ENCODE data around the gene PARL. TPM values are rescaled to one million over a fixed set of nuclear protein-coding genes. Genes with fewer than 3 reads are reported as not detected.

Gene PARL
- total RNA-seq, 1 experiment from 2014 or later = 69.2 TPM

DNA sequence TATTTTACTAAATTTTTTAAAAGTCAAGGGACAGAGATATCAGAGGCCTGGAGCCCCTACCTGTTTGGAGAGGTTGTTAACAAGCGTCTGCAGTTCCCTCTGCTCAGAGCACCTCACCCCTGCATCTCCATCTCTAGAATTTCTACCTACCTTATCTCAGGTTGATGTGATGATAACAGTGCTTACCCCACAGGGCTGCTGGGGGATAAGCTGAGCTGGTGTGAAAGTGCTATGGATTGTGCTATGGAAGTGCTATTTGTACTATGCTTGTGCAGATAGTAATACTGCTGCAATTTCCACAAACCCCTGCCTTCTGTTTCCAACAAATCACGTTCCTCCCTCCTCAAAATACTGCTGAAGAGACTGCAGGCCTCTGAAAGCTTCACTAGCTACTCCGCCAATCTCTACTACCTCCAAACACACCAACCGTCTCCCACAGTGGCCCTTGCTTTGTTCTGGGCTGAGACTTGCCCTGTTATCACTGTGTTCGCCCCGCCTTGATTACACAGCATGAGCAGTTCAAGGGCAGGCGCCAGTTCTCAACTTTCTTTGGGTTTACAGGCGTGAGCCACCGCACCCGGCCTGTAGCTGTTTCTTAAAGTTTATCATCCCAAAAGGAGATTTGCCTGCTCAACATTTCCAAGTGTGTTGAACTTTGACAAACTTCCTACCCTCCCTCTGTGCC is 28.4 kb upstream of the PARL start:
- H3K9ac ChIP-seq (ENCODE audit: low read length) = no peak overlapping the region
- intact Hi-C loops (cut with micrococcal nuclease) = no loop called here
- H3K27ac ChIP-seq (ENCODE audit: low read length) = peak overlapping the region; percentile 29
- ATAC-seq (peak; percentile 53), DNase-seq (peak; percentile 37)
- TF ChIP-seq EZH2 (IDR thresholded peaks at IDR 0.05; ENCODE audit: low read length, unreplicated experiment) (no peak), EZH2phosphoT487 (IDR thresholded peaks at IDR 0.05; ENCODE audit: borderline replicate concordance, low read length) (no peak)
- TF ChIP-seq, protein P1, sequence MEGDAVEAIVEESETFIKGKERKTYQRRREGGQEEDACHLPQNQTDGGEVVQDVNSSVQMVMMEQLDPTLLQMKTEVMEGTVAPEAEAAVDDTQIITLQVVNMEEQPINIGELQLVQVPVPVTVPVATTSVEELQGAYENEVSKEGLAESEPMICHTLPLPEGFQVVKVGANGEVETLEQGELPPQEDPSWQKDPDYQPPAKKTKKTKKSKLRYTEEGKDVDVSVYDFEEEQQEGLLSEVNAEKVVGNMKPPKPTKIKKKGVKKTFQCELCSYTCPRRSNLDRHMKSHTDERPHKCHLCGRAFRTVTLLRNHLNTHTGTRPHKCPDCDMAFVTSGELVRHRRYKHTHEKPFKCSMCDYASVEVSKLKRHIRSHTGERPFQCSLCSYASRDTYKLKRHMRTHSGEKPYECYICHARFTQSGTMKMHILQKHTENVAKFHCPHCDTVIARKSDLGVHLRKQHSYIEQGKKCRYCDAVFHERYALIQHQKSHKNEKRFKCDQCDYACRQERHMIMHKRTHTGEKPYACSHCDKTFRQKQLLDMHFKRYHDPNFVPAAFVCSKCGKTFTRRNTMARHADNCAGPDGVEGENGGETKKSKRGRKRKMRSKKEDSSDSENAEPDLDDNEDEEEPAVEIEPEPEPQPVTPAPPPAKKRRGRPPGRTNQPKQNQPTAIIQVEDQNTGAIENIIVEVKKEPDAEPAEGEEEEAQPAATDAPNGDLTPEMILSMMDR (conservative IDR thresholded peaks at IDR 0.05; ENCODE audit: low read depth, low read length) = no peak
- ChIA-PET CTCF (no interaction called here), POLR2A (ENCODE audit: unreplicated experiment) (no interaction called here)
- no peaks in the 10 kb centered on the region for H3K79me2 ChIP-seq (ENCODE audit: low read length)
- peaks cover 23% of the 10 kb centered on the region for H3K4me1 ChIP-seq (ENCODE audit: insufficient read depth, low read length)
- H3K4me2 ChIP-seq (ENCODE audit: low read length) = no peak overlapping the region
- H3K9me3 ChIP-seq (ENCODE audit: low read length) = no peaks in the 10 kb centered on the region
- H3K9me2 ChIP-seq (replicated peaks; ENCODE audit: low read length) = no peaks in the 10 kb centered on the region
- H3K4me3 ChIP-seq (ENCODE audit: low read length) = no peak overlapping the region
- H3K27me3 ChIP-seq (ENCODE audit: low read length) = no peaks in the 10 kb centered on the region
- H4K20me1 ChIP-seq (ENCODE audit: low read length) = no peaks in the 10 kb centered on the region
- no TSS peak for BruUV-seq (replicated peaks)
- H2AFZ ChIP-seq (ENCODE audit: low read length) = no peak overlapping the region
- no peaks in the 10 kb centered on the region for H3F3A ChIP-seq (ENCODE audit: low read length, unreplicated experiment)
- no peaks in the 10 kb centered on the region for H3K36me3 ChIP-seq (ENCODE audit: low read depth, low read length)

- no peak overlapping the region for H3K4me2 ChIP-seq (ENCODE audit: low read length)
Observed at GRCh38 chr3:183911763-183912506, 27.3 kb upstream of the PARL start.

More at GRCh38 chr3:183911763-183912506, 27.3 kb upstream of the PARL start:
- peaks cover 23% of the 10 kb centered on the region for H3K4me1 ChIP-seq (ENCODE audit: insufficient read depth, low read length)
- no peaks in the 10 kb centered on the region for H3K79me2 ChIP-seq (ENCODE audit: low read length)
- ATAC-seq = no peak
- H3F3A ChIP-seq (ENCODE audit: low read length, unreplicated experiment) = no peaks in the 10 kb centered on the region
- ChIA-PET CTCF (no interaction called here), POLR2A (ENCODE audit: unreplicated experiment) (no interaction called here)
- no peak overlapping the region for H3K27ac ChIP-seq (ENCODE audit: low read length)
- H2AFZ ChIP-seq (ENCODE audit: low read length) = no peak overlapping the region
- no peak for DNase-seq
- no peaks in the 10 kb centered on the region for H3K27me3 ChIP-seq (ENCODE audit: low read length)
- H3K4me3 ChIP-seq (ENCODE audit: low read length) = no peak overlapping the region
- H3K9me3 ChIP-seq (ENCODE audit: low read length) = no peaks in the 10 kb centered on the region
- H3K9ac ChIP-seq (ENCODE audit: low read length) = no peak overlapping the region
- no peaks in the 10 kb centered on the region for H3K36me3 ChIP-seq (ENCODE audit: low read depth, low read length)
- BruUV-seq (replicated peaks) = no TSS peak
- H4K20me1 ChIP-seq (ENCODE audit: low read length) = no peaks in the 10 kb centered on the region
- H3K9me2 ChIP-seq (replicated peaks; ENCODE audit: low read length) = no peaks in the 10 kb centered on the region
- TF ChIP-seq, protein P1 (conservative IDR thresholded peaks at IDR 0.05; ENCODE audit: low read depth, low read length) = no peak
- TF ChIP-seq EZH2phosphoT487 (IDR thresholded peaks at IDR 0.05; ENCODE audit: borderline replicate concordance, low read length) (no peak), EZH2 (IDR thresholded peaks at IDR 0.05; ENCODE audit: low read length, unreplicated experiment) (no peak)
- intact Hi-C loops (cut with micrococcal nuclease) = no loop called here
